HEK293 (cell line): ENCODE data around the gene IQCH.

Experiments used
- FEZF1 ChIP-seq: fragments of 450-650 bp; formaldehyde crosslinking; IDR thresholded peaks from 2 replicates; pipeline ENCODE4 v1.5.1; 2016; ENCODE audit warnings: missing biosample characterization, missing genetic modification characterization
- MYNN ChIP-seq: fragments of 450-650 bp; formaldehyde crosslinking; IDR thresholded peaks from 2 replicates; pipeline ENCODE4 v1.5.1; 2016; ENCODE audit warnings: missing biosample characterization, missing genetic modification characterization, borderline replicate concordance
- PRDM10 ChIP-seq: fragments of 450-650 bp; formaldehyde crosslinking; IDR thresholded peaks from 2 replicates; pipeline ENCODE4 v1.5.1; 2016; ENCODE audit warnings: missing biosample characterization, missing genetic modification characterization
- RBAK ChIP-seq: fragments of 450-650 bp; formaldehyde crosslinking; IDR thresholded peaks from 2 replicates; pipeline ENCODE4 v1.5.1; 2016; ENCODE audit warnings: missing biosample characterization, missing genetic modification characterization
- TRIM28 ChIP-seq: IDR thresholded peaks from 2 replicates; pipeline ENCODE4 v1.6.1; 2011; ENCODE audit warnings: low read length, control low read depth, borderline replicate concordance
- YY1 ChIP-seq: fragments of 450-650 bp; formaldehyde crosslinking; IDR thresholded peaks from 2 replicates; pipeline ENCODE4 v1.5.1; 2018; ENCODE audit warnings: missing biosample characterization, missing genetic modification characterization
- ZBTB17 ChIP-seq: fragments of 450-650 bp; formaldehyde crosslinking; IDR thresholded peaks from 2 replicates; pipeline ENCODE4 v1.5.1; 2016; ENCODE audit warnings: missing biosample characterization, missing genetic modification characterization
- ZNF138 ChIP-seq: fragments of 450-650 bp; formaldehyde crosslinking; IDR thresholded peaks from 2 replicates; pipeline ENCODE4 v1.5.1; 2016; ENCODE audit warnings: missing biosample characterization, missing genetic modification characterization, borderline replicate concordance
- ZNF555 ChIP-seq: fragments of 450-650 bp; formaldehyde crosslinking; conservative IDR thresholded peaks from 2 replicates; pipeline ENCODE4 v1.5.1; 2017; ENCODE audit warnings: missing biosample characterization, mild to moderate bottlenecking, missing genetic modification characterization, inconsistent platforms
- ZNF621 ChIP-seq: fragments of 450-650 bp; formaldehyde crosslinking; IDR thresholded peaks from 2 replicates; pipeline ENCODE4 v1.5.1; 2017; ENCODE audit warnings: missing biosample characterization, missing genetic modification characterization
- ZNF776 ChIP-seq: fragments of 450-650 bp; formaldehyde crosslinking; IDR thresholded peaks from 2 replicates; pipeline ENCODE4 v1.5.0; 2017; ENCODE audit warnings: missing biosample characterization, missing genetic modification characterization, borderline replicate concordance
- ZSCAN4 ChIP-seq: fragments of 450-650 bp; formaldehyde crosslinking; IDR thresholded peaks from 2 replicates; pipeline ENCODE4 v1.5.1; 2017; ENCODE audit warnings: missing biosample characterization, missing genetic modification characterization
- TF ChIP-seq, protein P1 (sequence below): fragments of 450-650 bp; formaldehyde crosslinking; IDR thresholded peaks from 2 replicates; pipeline ENCODE4 v1.5.1; 2016; ENCODE audit warnings: missing biosample characterization, missing genetic modification characterization

DNA sequence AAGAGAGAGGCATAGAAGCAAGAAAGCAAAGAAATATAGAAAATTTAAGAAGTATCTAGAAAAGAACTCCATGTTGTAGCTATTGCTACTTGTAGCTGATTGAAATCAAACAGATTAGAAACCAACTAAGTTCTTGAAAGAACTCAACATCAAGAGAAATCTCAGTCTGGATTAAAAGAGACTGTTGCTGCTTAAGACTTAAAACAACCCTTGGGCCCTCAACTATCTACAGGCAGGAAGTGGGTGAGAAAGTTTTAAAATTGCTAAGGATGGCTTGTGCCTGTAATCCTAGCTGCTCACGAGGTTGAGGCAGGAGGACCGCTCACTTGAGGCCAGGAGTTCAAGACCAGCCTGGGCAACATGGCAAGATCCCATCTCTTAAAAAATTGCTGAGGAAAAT is 227.1 kb downstream of the IQCH start:
- TF ChIP-seq, protein P1, sequence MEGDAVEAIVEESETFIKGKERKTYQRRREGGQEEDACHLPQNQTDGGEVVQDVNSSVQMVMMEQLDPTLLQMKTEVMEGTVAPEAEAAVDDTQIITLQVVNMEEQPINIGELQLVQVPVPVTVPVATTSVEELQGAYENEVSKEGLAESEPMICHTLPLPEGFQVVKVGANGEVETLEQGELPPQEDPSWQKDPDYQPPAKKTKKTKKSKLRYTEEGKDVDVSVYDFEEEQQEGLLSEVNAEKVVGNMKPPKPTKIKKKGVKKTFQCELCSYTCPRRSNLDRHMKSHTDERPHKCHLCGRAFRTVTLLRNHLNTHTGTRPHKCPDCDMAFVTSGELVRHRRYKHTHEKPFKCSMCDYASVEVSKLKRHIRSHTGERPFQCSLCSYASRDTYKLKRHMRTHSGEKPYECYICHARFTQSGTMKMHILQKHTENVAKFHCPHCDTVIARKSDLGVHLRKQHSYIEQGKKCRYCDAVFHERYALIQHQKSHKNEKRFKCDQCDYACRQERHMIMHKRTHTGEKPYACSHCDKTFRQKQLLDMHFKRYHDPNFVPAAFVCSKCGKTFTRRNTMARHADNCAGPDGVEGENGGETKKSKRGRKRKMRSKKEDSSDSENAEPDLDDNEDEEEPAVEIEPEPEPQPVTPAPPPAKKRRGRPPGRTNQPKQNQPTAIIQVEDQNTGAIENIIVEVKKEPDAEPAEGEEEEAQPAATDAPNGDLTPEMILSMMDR (tag by site-specific recombination), result no peak
- TF ChIP-seq ZSCAN4 (tag by site-specific recombination) (no peak), MYNN (no peak), TRIM28 (no peak), ZBTB17 (tag by site-specific recombination) (no peak), YY1 (tag by site-specific recombination) (no peak), ZNF776 (tag by site-specific recombination) (no peak), ZNF138 (tag by site-specific recombination) (no peak), RBAK (no peak), ZNF555 (tag by site-specific recombination) (no peak), FEZF1 (tag by site-specific recombination) (no peak), ZNF621 (tag by site-specific recombination) (no peak), PRDM10 (no peak)
